SK-N-SH treated with all-trans-retinoic acid at 6 μM for 48 hours (cell line): ENCODE data around the gene GPC5.

Experiments
- ARNTL ChIP-seq: fragments of 450-650 bp; formaldehyde crosslinking; IDR thresholded peaks from 2 replicates; pipeline ENCODE4 v1.5.0; 2020; ENCODE audit warnings: low read depth, mild to moderate bottlenecking, moderate library complexity, borderline replicate concordance
- CREB5 ChIP-seq: fragments of 250-450 bp; sonication (Bioruptor Pico); IDR thresholded peaks from 2 replicates; pipeline ENCODE4 v1.5.1; 2020; ENCODE audit warnings: low read depth, mild to moderate bottlenecking, moderate library complexity
- ESRRG ChIP-seq: fragments of 250-450 bp; sonication (Bioruptor Pico); IDR thresholded peaks from 2 replicates; pipeline ENCODE4 v1.6.1; 2021; ENCODE audit warnings: mild to moderate bottlenecking
- OSR1 ChIP-seq: fragments of 250-450 bp; sonication (Bioruptor Pico); IDR thresholded peaks from 2 replicates; pipeline ENCODE4 v1.8.0; 2022; ENCODE audit warnings: moderate library complexity, mild to moderate bottlenecking, inconsistent platforms
- PATZ1 ChIP-seq: fragments of 250-450 bp; sonication (Bioruptor Pico); IDR thresholded peaks from 2 replicates; pipeline ENCODE4 v1.8.0; 2020; ENCODE audit warnings: mild to moderate bottlenecking, moderate library complexity, borderline replicate concordance
- PPARA ChIP-seq: fragments of 250-450 bp; sonication (Bioruptor Pico); IDR thresholded peaks from 2 replicates; pipeline ENCODE4 v1.5.0; 2020; ENCODE audit warnings: mild to moderate bottlenecking, borderline replicate concordance
- RARB ChIP-seq: fragments of 250-450 bp; sonication (Bioruptor Pico); IDR thresholded peaks from 2 replicates; pipeline ENCODE4 v1.8.0; 2021; ENCODE audit warnings: mild to moderate bottlenecking, moderate library complexity
- SNAI2 ChIP-seq: fragments of 250-450 bp; sonication (Bioruptor Pico); IDR thresholded peaks from 2 replicates; pipeline ENCODE4 v1.5.0; 2020; ENCODE audit warnings: mild to moderate bottlenecking, moderate library complexity
- TOX ChIP-seq: fragments of 250-450 bp; sonication (Bioruptor Pico); IDR thresholded peaks from 2 replicates; pipeline ENCODE4 v1.8.0; 2021; ENCODE audit warnings: mild to moderate bottlenecking, moderate library complexity, borderline replicate concordance
- ZFP30 ChIP-seq: fragments of 450-650 bp; formaldehyde crosslinking; IDR thresholded peaks from 2 replicates; pipeline ENCODE4 v1.5.0; 2022; ENCODE audit warnings: mild to moderate bottlenecking, moderate library complexity
- ZNF565 ChIP-seq: fragments of 450-650 bp; formaldehyde crosslinking; conservative IDR thresholded peaks from 2 replicates; pipeline ENCODE4 v1.5.0; 2020; ENCODE audit warnings: low read depth, mild to moderate bottlenecking, moderate library complexity
- ZNF70 ChIP-seq: fragments of 450-650 bp; formaldehyde crosslinking; IDR thresholded peaks from 2 replicates; pipeline ENCODE4 v1.5.0; 2020; ENCODE audit warnings: mild to moderate bottlenecking, moderate library complexity
- ZNF8 ChIP-seq: fragments of 450-650 bp; formaldehyde crosslinking; IDR thresholded peaks from 2 replicates; pipeline ENCODE4 v1.5.0; 2020; ENCODE audit warnings: mild to moderate bottlenecking, moderate library complexity
- TF ChIP-seq, protein P1 (sequence below): fragments of 250-450 bp; sonication (Bioruptor Pico); IDR thresholded peaks from 2 replicates; pipeline ENCODE4 v1.5.1; 2021; ENCODE audit warnings: mild to moderate bottlenecking, moderate library complexity

GRCh38 chr13:91360246-91360751 lies 38.1 kb upstream of the GPC5 start:
- TF ChIP-seq TOX (CRISPR knock-in tag): no peak
- TF ChIP-seq, protein P1, sequence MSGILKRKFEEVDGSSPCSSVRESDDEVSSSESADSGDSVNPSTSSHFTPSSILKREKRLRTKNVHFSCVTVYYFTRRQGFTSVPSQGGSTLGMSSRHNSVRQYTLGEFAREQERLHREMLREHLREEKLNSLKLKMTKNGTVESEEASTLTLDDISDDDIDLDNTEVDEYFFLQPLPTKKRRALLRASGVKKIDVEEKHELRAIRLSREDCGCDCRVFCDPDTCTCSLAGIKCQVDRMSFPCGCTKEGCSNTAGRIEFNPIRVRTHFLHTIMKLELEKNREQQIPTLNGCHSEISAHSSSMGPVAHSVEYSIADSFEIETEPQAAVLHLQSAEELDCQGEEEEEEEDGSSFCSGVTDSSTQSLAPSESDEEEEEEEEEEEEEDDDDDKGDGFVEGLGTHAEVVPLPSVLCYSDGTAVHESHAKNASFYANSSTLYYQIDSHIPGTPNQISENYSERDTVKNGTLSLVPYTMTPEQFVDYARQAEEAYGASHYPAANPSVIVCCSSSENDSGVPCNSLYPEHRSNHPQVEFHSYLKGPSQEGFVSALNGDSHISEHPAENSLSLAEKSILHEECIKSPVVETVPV (CRISPR knock-in tag): no peak
- no peak for TF ChIP-seq CREB5 (CRISPR knock-in tag)
- TF ChIP-seq ZFP30 (CRISPR knock-in tag): no peak
- no peak for TF ChIP-seq OSR1 (CRISPR knock-in tag)
- TF ChIP-seq ZNF565 (CRISPR knock-in tag): no peak
- no peak for TF ChIP-seq ARNTL
- TF ChIP-seq PATZ1 (CRISPR knock-in tag): no peak
- no peak for TF ChIP-seq RARB (CRISPR knock-in tag)
- no peak for TF ChIP-seq PPARA
- no peak for TF ChIP-seq SNAI2 (CRISPR knock-in tag)
- no peak for TF ChIP-seq ESRRG (CRISPR knock-in tag)
- TF ChIP-seq ZNF8: no peak
- no peak for TF ChIP-seq ZNF70 (CRISPR knock-in tag)
